ENCODE data around the gene NPAS3. TPM values are rescaled to one million over a fixed set of nuclear protein-coding genes. Genes with fewer than 3 reads are reported as not detected.

NPAS3 gene
- total and polyA plus RNA-seq, 11 donors = 0.15 to 3.4 (median 0.92) TPM

- ATAC-seq (no peak), DNase-seq (no peak)
- H3K4me3 ChIP-seq = no peak overlapping the region
- H3K36me3 ChIP-seq = no peaks in the 10 kb centered on the region
- intact Hi-C loops (cut with DNase I) = no loop called here
- no peak overlapping the region for H3K27ac ChIP-seq
- no peak for TF ChIP-seq POLR2A (IDR thresholded peaks at IDR 0.05)
- TF ChIP-seq, protein P1, sequence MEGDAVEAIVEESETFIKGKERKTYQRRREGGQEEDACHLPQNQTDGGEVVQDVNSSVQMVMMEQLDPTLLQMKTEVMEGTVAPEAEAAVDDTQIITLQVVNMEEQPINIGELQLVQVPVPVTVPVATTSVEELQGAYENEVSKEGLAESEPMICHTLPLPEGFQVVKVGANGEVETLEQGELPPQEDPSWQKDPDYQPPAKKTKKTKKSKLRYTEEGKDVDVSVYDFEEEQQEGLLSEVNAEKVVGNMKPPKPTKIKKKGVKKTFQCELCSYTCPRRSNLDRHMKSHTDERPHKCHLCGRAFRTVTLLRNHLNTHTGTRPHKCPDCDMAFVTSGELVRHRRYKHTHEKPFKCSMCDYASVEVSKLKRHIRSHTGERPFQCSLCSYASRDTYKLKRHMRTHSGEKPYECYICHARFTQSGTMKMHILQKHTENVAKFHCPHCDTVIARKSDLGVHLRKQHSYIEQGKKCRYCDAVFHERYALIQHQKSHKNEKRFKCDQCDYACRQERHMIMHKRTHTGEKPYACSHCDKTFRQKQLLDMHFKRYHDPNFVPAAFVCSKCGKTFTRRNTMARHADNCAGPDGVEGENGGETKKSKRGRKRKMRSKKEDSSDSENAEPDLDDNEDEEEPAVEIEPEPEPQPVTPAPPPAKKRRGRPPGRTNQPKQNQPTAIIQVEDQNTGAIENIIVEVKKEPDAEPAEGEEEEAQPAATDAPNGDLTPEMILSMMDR (IDR thresholded peaks at IDR 0.05) = no peak
- no peaks in the 10 kb centered on the region for H3K9me3 ChIP-seq
- WGBS, 4 donors = 81 to 88% (median 85%) methylated on average over 9 of the region's 9 CpGs
- no peaks in the 10 kb centered on the region for H3K27me3 ChIP-seq
- no peaks in the 10 kb centered on the region for H3K4me1 ChIP-seq
Measured at GRCh38 chr14:33062476-33062875, 123.8 kb downstream of the NPAS3 start.

DNA sequence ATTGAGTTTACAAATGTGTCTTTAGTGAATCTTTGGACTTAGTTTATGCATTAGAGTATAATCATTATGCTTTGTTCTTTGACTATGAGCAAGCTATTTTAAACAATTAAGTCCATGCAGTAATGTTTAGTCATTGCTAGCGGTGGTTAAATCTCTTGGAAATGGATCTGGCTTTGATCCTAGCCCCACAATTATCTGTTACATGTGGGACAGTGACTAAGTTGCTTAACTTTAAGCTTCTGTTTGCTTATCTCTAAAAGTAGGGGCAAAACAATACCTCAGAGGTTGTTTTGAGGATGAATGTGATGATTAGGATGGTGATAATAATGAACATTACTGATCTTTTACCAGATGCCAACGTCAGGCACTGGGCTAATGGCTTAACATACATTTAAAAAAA is 124.2 kb downstream of the NPAS3 start:
- Histone ChIP-seq H3K4me1 (no peaks in the 10 kb centered on the region), H3K27me3 (no peaks in the 10 kb centered on the region), H3K27ac (no peak overlapping the region), H3K9me3 (no peaks in the 10 kb centered on the region), H3K4me3 (no peak overlapping the region), H3K36me3 (no peaks in the 10 kb centered on the region)
- TF ChIP-seq, protein P1 (IDR thresholded peaks at IDR 0.05) = no peak
- no peak for TF ChIP-seq POLR2A (IDR thresholded peaks at IDR 0.05)
- DNase-seq = no peak
- ATAC-seq = no peak
- WGBS, 4 donors = 65 to 73% (median 70%) methylated on average over 2 of the region's 2 CpGs
- intact Hi-C loops (cut with DNase I) = no loop called here

DNA sequence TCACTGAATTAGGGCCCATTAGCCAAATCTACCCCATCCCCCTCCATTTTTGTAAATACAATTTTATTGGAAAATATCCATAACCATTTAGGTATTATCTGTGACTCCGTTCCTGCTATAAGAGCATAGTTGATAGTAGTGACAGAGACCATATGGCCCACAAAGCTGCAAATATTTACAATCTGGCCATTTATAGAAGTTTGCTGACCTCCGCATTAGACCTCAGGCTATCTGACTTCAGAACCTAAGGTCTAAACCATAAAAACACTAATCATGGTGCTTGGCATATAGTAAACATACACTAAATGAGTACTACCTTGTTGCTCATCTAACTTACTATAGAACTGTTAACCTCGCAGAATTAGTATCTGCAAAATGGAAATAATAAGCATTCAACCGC is 124.8 kb downstream of the NPAS3 start:
- Histone ChIP-seq H3K27ac (no peak overlapping the region), H3K9me3 (no peaks in the 10 kb centered on the region), H3K36me3 (no peaks in the 10 kb centered on the region), H3K4me1 (no peaks in the 10 kb centered on the region), H3K27me3 (no peaks in the 10 kb centered on the region), H3K4me3 (no peak overlapping the region)
- DNase-seq (no peak), ATAC-seq (no peak)
- intact Hi-C loops (cut with DNase I) = no loop called here
- TF ChIP-seq, protein P1 (IDR thresholded peaks at IDR 0.05) = no peak
- no peak for TF ChIP-seq POLR2A (IDR thresholded peaks at IDR 0.05)
- 90 to 95% (median 91%) methylated on average over 4 of the region's 4 CpGs for WGBS, 4 donors

DNA sequence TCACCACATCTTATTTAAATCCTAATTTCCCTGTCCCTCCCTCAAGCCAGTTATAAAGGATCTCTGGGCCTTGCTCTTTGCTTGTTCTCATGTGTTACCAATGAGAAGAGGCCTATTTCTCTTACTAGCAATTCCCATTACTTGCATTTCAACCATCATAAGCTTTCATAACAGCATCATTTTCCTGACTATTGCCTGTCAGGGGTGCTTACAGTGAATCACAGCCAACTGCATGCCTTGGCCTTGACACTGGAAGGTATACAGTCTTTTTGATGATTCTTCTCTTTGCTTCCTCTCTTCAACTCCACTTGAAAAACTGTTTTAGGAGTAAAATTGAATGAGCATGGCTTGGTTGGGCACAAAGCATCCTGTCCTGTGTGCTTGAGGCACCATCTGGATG is 127.0 kb downstream of the NPAS3 start:
- no peak for TF ChIP-seq POLR2A (IDR thresholded peaks at IDR 0.05)
- TF ChIP-seq, protein P1 (IDR thresholded peaks at IDR 0.05) = no peak
- no peaks in the 10 kb centered on the region for H3K9me3 ChIP-seq
- no peak overlapping the region for H3K27ac ChIP-seq
- ATAC-seq = no peak
- H3K36me3 ChIP-seq = no peaks in the 10 kb centered on the region
- H3K4me3 ChIP-seq = no peak overlapping the region
- H3K27me3 ChIP-seq = no peaks in the 10 kb centered on the region
- no peaks in the 10 kb centered on the region for H3K4me1 ChIP-seq
- intact Hi-C loops (cut with DNase I) = no loop called here
- no peak for DNase-seq
